Stimulated activated CD8-positive, alpha-beta memory T cell treated with anti-CD3 and anti-CD28 coated beads, Interleukin-15, amount 100 ng/mL, for 24 hours (primary cell): Measurements from ENCODE around the gene TC2N.
"Not testable (repeated sequence)": the region's sequence is repeated elsewhere in the genome, so short reads cannot be mapped to it uniquely, and the experiment has no call there.

Experiments used
- DNase-seq: peaks from one replicate; pipeline ENCODE4 v3.0.0-alpha.2; 2020; ENCODE audit warnings: low read depth

TC2N gene

DNA sequence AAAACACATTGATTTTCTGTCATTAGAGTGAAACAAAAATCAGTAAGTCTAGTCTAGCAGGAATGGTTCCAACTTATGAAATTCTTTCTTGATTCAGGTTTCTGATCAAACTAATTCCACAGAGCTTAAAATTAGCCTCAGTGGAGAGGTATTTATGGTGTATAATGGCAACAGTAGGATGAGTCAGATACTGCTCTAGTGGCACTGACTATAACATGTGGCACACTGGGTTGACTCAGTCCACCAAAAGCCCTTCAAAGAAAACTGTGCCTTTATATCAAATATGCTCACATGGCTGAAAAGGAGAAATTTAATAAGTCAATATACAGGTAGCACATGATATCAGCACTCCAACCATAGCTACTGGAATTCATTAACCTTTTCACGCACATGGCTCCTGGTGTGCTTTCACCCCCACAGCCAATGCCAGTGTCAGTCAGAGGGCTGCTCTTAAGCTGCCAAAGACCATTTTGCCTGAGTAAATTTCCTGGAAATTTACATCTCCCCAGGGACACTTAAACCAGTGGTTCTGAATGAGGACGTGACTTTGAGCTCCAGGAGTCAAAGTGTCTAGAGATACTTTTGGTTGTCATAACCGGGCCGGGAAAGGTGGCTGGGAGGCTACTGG lies 113.7 kb downstream of the TC2N start:
- no peak for DNase-seq

DNA sequence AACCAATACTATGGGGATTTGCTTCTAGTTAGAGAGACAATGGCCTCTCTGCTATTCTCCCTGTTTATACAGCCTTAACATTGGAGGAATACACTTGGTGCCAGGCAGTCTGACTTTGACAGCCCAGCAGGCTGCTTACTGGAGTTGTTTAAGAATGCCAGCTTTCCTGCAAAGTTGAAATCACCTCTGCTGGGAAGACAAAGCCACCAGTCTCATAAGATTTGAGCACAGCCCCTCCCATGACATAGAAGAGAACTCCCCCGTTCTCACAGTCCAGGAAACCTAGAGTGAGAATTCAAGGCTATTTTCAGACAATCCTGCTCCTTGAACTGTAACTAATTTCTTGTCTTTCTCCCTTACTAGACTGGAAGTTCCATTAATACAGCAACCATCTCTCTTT lies 114.4 kb downstream of the TC2N start:
- DNase-seq = no peak

DNA sequence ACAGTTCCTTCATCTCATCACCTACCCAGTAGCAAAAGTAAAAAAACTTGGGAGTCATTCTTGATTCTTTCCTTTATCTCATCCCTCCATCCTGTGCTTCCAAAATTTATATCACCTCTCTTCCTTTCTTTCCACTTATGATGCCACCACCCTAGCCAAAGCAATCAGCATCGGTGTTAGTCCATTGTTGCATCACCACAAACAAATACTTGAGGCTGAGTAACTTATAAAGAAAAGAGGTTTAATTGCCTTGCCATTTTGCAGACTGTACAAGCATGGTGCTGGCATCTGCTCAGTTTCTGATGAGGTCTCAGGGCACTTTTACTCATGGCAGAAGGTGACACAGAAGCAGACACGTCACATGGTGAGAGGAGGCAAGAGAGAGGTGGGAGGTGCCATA lies 115.6 kb downstream of the TC2N start:
- DNase-seq = no peak

GRCh38 chr14:91750634-91751198 lies 116.6 kb downstream of the TC2N start:
- no peak for DNase-seq

- DNase-seq = no peak
Measured at GRCh38 chr14:91749868-91750267, 117.5 kb downstream of the TC2N start.

GRCh38 chr14:91748049-91748448 lies 119.3 kb downstream of the TC2N start:
- DNase-seq = no peak

- no peak for DNase-seq
Measured at GRCh38 chr14:91745344-91745743, 122.0 kb downstream of the TC2N start.

DNA sequence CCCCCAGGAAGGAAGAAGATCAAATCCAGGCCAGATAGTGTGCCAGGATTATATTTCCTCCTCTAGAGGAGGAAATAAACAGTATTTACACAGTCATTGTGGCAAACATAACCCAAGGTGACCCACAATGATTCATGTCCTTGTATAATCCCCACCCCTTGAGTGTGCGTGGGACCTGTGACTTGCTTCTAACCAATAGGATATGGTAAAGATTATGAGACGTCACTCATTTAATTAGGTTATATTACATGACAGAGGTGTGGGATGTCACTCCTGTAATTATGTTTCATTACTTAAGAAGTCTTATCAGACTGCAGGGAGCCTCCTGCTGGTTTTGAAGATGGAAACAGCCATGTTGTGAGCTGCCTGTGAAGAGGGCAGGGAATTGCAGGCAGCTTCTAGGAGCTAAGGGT lies 123.3 kb downstream of the TC2N start:
- DNase-seq = no peak

- DNase-seq = no peak
Measured at GRCh38 chr14:91743305-91743653, 124.1 kb downstream of the TC2N start.

- DNase-seq = no peak
Measured at GRCh38 chr14:91742621-91743304, 124.6 kb downstream of the TC2N start.

DNA sequence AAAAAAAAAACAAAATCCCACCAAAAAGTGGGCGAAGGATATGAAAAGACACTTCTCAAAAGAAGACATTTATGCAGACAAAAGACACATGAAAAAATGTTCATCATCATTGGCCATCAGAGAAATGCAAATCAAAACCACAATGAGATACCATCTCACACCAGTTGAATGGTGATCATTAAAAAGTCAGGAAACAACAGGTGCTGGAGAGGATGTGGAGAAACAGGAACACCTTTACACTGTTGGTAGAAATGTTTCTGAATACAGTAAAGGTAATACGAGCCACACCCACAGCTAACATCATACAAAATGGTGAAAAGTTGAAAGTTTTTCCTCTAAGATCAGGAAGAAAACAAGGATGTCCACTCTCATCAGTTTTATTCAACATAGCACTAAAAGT lies 127.5 kb downstream of the TC2N start:
- DNase-seq = not testable (repeated sequence)

- no peak for DNase-seq
Measured at GRCh38 chr14:91737619-91738018, 129.7 kb downstream of the TC2N start.

- no peak for DNase-seq
Measured at GRCh38 chr14:91732859-91733477, 134.4 kb downstream of the TC2N start.

GRCh38 chr14:91732439-91732838 lies 134.9 kb downstream of the TC2N start:
- no peak for DNase-seq

DNA sequence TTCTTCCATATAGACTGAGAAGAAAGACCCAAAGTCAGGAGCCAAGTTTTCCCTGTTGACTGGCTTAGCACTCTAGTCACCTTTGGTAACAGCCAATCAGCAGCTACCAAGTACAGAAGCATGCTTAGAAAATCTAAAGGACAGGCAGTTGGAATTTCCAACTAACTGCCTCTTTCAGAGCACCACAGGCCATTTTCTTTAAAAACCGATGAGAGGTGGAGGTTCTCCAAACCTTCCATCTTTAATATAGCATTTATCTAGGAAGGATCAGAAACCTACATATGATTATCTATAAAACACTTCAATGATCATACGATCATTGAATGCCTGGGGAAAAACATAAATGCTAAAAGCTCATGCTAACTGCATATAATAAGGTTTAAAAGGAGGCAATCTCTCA lies 135.3 kb downstream of the TC2N start, which contains the start of gene CATSPERB:
Gene CATSPERB (minus strand): TSS at position 101 of the 400 bp plus-strand sequence. CDS start 2,607 bp downstream, outside the sequence.
- DNase-seq = no peak

DNA sequence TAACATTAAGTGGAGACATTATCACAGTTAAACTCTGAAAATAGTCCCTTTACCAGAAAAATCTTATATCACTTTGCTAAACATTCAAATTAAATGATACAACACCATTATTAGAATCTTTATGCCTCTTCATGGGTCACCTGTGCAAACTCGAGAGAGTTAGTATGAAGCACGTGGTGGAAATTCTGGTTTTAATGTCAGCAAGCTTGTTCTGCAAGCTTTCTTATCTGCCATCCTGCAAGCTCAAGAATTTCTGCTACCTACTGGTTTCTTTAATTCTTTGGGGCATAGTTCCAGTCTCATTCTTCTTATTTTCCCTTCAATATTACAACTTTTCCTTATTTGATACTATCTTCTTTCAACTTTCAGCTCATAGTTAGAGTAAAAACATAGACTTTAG lies 136.3 kb downstream of the TC2N start:
- DNase-seq = no peak

DNA sequence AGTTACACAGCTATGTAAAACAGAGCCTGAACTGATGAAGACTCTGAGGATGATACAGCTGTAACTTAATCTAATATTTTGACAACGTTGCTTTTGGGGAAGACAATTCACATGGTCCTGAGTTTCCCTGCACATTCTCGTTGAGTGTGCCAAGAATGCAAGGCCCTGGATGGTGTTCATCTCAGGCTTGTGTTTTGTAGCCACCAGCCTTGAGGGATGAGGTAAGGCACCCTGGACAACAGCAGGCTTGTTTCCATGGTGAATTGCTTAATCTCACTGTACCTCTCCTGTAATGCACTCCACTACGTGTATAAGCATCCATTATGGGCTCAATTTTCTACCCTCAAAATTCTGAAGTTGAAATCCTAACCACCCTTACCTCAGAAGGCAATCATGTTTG lies 137.6 kb downstream of the TC2N start:
- no peak for DNase-seq
